H1 (cell line): ENCODE results near the gene AKR7A2. TPM values are rescaled to one million over a fixed set of nuclear protein-coding genes. Genes with fewer than 3 reads are reported as not detected.

ENCODE experiments used
- ASH2L ChIP-seq: fragments of 200-600, 300-600 bp; sonication (generic); IDR thresholded peaks from one replicate; pipeline ENCODE4 v1.7.1; 2017; ENCODE audit warnings: low read length
- ATF2 ChIP-seq: IDR thresholded peaks from 2 replicates; pipeline ENCODE4 v1.6.1; 2012; ENCODE audit warnings: low read length, inconsistent platforms
- CHD7 ChIP-seq: fragments of 300-600 bp; sonication (generic); IDR thresholded peaks from 2 replicates; pipeline ENCODE4 v1.7.1; 2012; ENCODE audit warnings: low read length, moderate library complexity, mild to moderate bottlenecking, inconsistent platforms; ENCODE audit not compliant: insufficient replicate concordance
- CTBP2 ChIP-seq: IDR thresholded peaks from 2 replicates; pipeline ENCODE4 v1.7.0; 2011; ENCODE audit warnings: borderline replicate concordance, mild to moderate bottlenecking, moderate library complexity, mixed read lengths, low read length; ENCODE audit not compliant: insufficient read depth, insufficient read length
- HDAC6 ChIP-seq: IDR thresholded peaks from one replicate; pipeline ENCODE4 v1.7.1; 2012; ENCODE audit warnings: low read depth, mild to moderate bottlenecking, inconsistent platforms, low read length, moderate library complexity
- MAFK ChIP-seq: IDR thresholded peaks from 2 replicates; pipeline ENCODE4 v1.6.1; 2012; ENCODE audit warnings: low read depth, mild to moderate bottlenecking, improper control_type of control experiment, low read length
- NRF1 ChIP-seq: IDR thresholded peaks from 2 replicates; pipeline ENCODE4 v1.6.1; 2011; ENCODE audit warnings: mild to moderate bottlenecking, low read depth, low read length, improper control_type of control experiment
- TBP ChIP-seq: IDR thresholded peaks from 2 replicates; pipeline ENCODE4 v1.6.1; 2011; ENCODE audit warnings: low read depth, low read length, improper control_type of control experiment
- USF2 ChIP-seq: IDR thresholded peaks from 2 replicates; pipeline ENCODE4 v1.6.1; 2011; ENCODE audit warnings: low read length, improper control_type of control experiment
- polyA plus RNA-seq, 7 experiments: library from polyadenylated mRNA; depleted of rRNA in 3 of 7; stranded (reverse) in 5 of 7; unstranded in 2 of 7; fragments of >200 nt in 5 of 7; fragments of 200-250 nt in 2 of 7; gene quantifications; 1 replicate in 5 of 7; 2 replicates in 1 of 7; 4 replicates in 1 of 7; pipeline versions ENCODE4 v1.2.1 to v1.2.3, GENCODE V29; 2011 to 2013; ENCODE audit warnings: missing spikeins in 2 of 7, mixed read lengths in 2 of 7
- total RNA-seq: library from RNA; stranded (reverse); fragmentation: NEBNext Ultra II Directional; extraction: Animal tissue kit (Norgen Biotek cat#: 25700); gene quantifications from 2 replicates; pipeline ENCODE4 v1.2.1, GENCODE V29; 2021

AKR7A2 gene
- total and polyA plus RNA-seq, 2 of the 8 experiments (the other 6 are each of a cell fraction or from before 2014, with no cell fraction given), result 32.0 to 48.3 TPM

GRCh38 chr1:19311503-19311930 is 427 bp downstream of the AKR7A2 start (continued):
- TF ChIP-seq USF2 (no peak), CTBP2 (no peak), TBP (no peak), CHD7 (no peak), MAFK (no peak), HDAC6 (no peak), NRF1 (no peak), ATF2 (no peak), ASH2L (peak; percentile 44)
